Vagina (tissue), 2 donors: ENCODE measurements around the gene TERT. TPM values are rescaled to one million over a fixed set of nuclear protein-coding genes. Genes with fewer than 3 reads are reported as not detected.

Experiments used
- DNase-seq, 2 donors: peaks; one replicate each; pipeline ENCODE4 v3.0.0-alpha.2; 2017; ENCODE audit errors: extremely low spot score in 2 of 2
- H3K27ac ChIP-seq: fragments of 200-600 bp; sonication (generic); one replicate; pipeline ENCODE4 v1.5.1; 2019
- H3K27me3 ChIP-seq: fragments of 200-600 bp; sonication (generic); one replicate; pipeline ENCODE4 v1.5.1; 2019
- H3K36me3 ChIP-seq, 2 donors: fragments of 200-600 bp; sonication (generic); one replicate each; pipeline ENCODE4 v1.5.1; 2017 to 2019
- H3K4me1 ChIP-seq: fragments of 200-600 bp; sonication (generic); one replicate; pipeline ENCODE4 v1.5.1; 2019
- H3K4me3 ChIP-seq, 2 donors: fragments of 200-600 bp; sonication (generic); 1 replicate in 1 of 2; 2 replicates in 1 of 2; pipeline ENCODE4 v1.5.1; 2016 to 2019
- H3K9me3 ChIP-seq: fragments of 200-600 bp; sonication (generic); one replicate; pipeline ENCODE4 v1.5.1; 2019
- POLR2A ChIP-seq, 2 donors: fragments of 450-650 bp; IDR thresholded peaks; one replicate each; pipeline ENCODE4 v1.6.1; 2017; ENCODE audit warnings: antibody characterized with exemption in 2 of 2, mild to moderate bottlenecking in 2 of 2, moderate library complexity in 2 of 2
- POLR2AphosphoS5 ChIP-seq, 2 donors: sonication (generic); formaldehyde crosslinking; IDR thresholded peaks; one replicate each; pipeline ENCODE4 v1.9.0; 2017; ENCODE audit warnings: antibody characterized with exemption in 2 of 2, mild to moderate bottlenecking in 2 of 2, low read depth in 1 of 2; ENCODE audit not compliant: insufficient read depth in 1 of 2
- intact Hi-C: fragments of 100-400 bp; cut with DNase I; formaldehyde crosslinking; loops from one replicate; pipeline ENCODE4 v1.15.1; 2023
- total RNA-seq: library from RNA; depleted of rRNA; stranded (reverse); fragments of >200 nt; gene quantifications from one replicate; pipeline ENCODE4 v1.2.3, GENCODE V29; 2016
- TF ChIP-seq, protein P1 (sequence below), 3 experiments: fragments of 450-650 bp in 2 of 3; fragments of 200-600 bp in 1 of 3; sonication (generic) in 1 of 3; IDR thresholded peaks; one replicate each; pipeline ENCODE4 v1.5.1; 2017 to 2019; ENCODE audit warnings: antibody characterized with exemption in 3 of 3, mild to moderate bottlenecking in 2 of 3, moderate library complexity in 2 of 3

The TERT gene
- total RNA-seq, 1 donor from 2014 or later = not detected

DNA sequence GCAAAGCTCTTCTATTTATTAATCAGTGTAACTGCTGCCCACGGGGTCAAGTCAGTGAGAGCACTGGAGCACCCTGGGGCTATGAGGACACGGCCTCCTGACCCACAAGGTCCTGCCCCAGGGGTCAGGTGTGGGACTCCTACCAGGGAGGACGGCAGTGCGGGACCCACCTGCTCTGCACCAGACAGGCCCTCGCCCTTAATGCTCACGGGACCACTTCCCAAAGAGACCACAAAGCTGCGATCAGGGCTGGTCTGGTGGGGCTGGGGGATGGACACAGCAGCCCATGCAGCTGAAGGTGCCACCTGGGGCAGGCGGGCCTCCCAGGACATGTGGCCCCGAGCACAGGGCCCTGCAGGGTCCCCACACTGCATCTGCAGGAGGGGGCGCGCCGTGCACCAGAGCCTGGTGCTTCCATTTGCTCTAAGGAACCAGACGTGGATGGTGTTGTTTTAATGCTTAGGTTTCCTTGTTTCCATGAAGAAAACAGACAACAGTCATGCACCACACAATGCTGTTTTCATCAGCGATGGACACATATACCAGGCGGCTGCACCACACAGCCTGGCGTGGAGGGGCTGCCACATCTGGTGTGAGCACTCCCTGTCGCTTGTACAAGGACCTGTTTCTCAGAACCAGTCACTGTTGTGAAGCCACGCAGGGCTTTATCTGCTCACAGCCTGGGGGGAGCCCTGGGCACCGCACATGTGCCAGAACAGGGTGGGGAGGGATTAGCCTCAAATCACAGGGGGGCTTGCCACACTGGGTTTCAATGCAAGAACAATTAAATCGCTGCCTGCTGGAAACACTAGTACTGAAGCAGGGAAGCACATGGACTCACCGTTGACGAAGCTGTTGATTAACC lies 27.4 kb upstream of the TERT start:
- intact Hi-C loops = no loop called here
- H3K27me3 ChIP-seq = no peaks in the 10 kb centered on the region
- no peaks in the 10 kb centered on the region for H3K9me3 ChIP-seq
- peaks cover 0 to 84% of the 10 kb centered on the region in 2 donors for H3K36me3 ChIP-seq
- H3K4me3 ChIP-seq = no peak overlapping the region
- no peaks in the 10 kb centered on the region for H3K4me1 ChIP-seq
- H3K27ac ChIP-seq = no peak overlapping the region
- no peak for DNase-seq
- no peak for TF ChIP-seq POLR2A (IDR thresholded peaks at IDR 0.05)
- TF ChIP-seq POLR2AphosphoS5 (IDR thresholded peaks at IDR 0.05; ENCODE audit: insufficient read depth in 1 of 2, low read depth in 1 of 2) = no peak
- TF ChIP-seq, protein P1, sequence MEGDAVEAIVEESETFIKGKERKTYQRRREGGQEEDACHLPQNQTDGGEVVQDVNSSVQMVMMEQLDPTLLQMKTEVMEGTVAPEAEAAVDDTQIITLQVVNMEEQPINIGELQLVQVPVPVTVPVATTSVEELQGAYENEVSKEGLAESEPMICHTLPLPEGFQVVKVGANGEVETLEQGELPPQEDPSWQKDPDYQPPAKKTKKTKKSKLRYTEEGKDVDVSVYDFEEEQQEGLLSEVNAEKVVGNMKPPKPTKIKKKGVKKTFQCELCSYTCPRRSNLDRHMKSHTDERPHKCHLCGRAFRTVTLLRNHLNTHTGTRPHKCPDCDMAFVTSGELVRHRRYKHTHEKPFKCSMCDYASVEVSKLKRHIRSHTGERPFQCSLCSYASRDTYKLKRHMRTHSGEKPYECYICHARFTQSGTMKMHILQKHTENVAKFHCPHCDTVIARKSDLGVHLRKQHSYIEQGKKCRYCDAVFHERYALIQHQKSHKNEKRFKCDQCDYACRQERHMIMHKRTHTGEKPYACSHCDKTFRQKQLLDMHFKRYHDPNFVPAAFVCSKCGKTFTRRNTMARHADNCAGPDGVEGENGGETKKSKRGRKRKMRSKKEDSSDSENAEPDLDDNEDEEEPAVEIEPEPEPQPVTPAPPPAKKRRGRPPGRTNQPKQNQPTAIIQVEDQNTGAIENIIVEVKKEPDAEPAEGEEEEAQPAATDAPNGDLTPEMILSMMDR (IDR thresholded peaks at IDR 0.05) = no peak

DNA sequence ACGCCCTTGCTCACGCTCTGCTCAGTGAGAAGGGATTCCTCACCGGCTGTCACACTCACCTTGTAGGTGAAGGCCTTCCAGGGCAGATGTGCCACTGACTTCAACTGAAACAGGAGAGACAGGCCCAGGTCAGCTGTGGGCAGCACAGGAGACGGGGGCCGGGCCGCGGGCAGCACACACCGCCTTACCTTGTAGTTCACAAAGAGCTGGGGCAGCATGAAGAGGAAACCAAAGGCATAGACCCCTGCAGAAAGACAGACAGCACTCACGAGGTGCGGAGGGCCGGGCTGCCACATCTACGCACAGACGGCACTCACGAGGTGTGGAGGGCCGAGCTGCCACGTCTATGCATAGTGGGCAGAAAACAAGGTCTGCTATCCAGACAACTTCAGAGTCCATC lies 26.7 kb upstream of the TERT start:
- peaks cover under 1% of the 10 kb centered on the region for H3K4me1 ChIP-seq
- no peak for DNase-seq
- no peak overlapping the region for H3K4me3 ChIP-seq
- H3K36me3 ChIP-seq = peaks cover 0 to 84% of the 10 kb centered on the region in 2 donors
- H3K9me3 ChIP-seq = no peaks in the 10 kb centered on the region
- H3K27me3 ChIP-seq = no peaks in the 10 kb centered on the region
- intact Hi-C loops = no loop called here
- no peak overlapping the region for H3K27ac ChIP-seq
- TF ChIP-seq POLR2AphosphoS5 (IDR thresholded peaks at IDR 0.05; ENCODE audit: insufficient read depth in 1 of 2, low read depth in 1 of 2) = no peak
- TF ChIP-seq, protein P1 (IDR thresholded peaks at IDR 0.05) = no peak
- TF ChIP-seq POLR2A (IDR thresholded peaks at IDR 0.05) = no peak

DNA sequence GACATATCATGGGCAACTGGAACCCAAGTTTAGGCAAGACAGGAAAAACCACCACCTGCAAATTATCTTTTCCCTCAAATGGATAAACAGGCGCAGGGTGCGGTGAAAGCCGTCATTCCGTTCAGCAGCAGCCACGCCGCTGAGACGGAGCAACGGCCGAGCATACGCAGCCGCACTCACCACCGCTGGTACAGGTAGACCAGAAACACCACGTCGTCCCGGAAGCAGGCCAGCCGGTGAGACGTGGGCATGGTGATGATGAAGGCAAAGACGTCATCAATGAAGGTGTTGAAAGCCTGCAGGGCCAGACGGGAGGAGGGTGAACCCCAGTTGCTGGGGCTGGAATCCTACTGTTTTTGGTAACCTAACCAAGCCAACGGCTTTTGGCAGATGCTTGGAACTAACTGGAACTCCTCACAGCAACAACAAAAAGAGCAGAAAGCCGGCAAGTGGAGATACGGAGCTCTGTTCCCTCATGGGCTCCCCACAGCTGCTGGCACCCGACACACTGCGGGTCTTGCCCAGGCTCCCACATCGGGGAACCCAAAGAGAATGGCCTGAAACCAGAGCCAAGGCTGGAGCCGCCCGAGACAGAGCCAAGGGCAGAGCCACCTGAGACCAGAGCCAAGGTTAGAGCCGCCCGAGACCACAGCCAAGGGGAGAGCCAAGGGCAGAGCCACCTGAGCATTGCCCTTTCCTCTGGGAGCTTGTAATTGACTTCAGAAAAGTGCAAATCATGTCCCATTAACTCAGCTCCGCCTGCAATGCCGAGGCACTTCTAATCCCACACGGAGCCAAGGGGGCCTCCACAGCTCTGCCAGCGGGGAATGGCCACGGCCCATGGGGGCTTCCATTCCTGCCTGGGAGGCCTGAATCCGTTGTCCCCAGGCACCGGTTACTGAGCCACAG lies 25.8 kb upstream of the TERT start:
- peaks cover 10% of the 10 kb centered on the region for H3K4me1 ChIP-seq
- intact Hi-C loops = no loop called here
- no peaks in the 10 kb centered on the region for H3K27me3 ChIP-seq
- H3K4me3 ChIP-seq = no peak overlapping the region
- TF ChIP-seq POLR2A (IDR thresholded peaks at IDR 0.05) (no peak), POLR2AphosphoS5 (IDR thresholded peaks at IDR 0.05; ENCODE audit: insufficient read depth in 1 of 2, low read depth in 1 of 2) (no peak)
- TF ChIP-seq, protein P1 (IDR thresholded peaks at IDR 0.05) = no peak
- H3K27ac ChIP-seq = no peak overlapping the region
- peaks cover 0 to 80% of the 10 kb centered on the region in 2 donors for H3K36me3 ChIP-seq
- H3K9me3 ChIP-seq = no peaks in the 10 kb centered on the region
- DNase-seq = no peak

DNA sequence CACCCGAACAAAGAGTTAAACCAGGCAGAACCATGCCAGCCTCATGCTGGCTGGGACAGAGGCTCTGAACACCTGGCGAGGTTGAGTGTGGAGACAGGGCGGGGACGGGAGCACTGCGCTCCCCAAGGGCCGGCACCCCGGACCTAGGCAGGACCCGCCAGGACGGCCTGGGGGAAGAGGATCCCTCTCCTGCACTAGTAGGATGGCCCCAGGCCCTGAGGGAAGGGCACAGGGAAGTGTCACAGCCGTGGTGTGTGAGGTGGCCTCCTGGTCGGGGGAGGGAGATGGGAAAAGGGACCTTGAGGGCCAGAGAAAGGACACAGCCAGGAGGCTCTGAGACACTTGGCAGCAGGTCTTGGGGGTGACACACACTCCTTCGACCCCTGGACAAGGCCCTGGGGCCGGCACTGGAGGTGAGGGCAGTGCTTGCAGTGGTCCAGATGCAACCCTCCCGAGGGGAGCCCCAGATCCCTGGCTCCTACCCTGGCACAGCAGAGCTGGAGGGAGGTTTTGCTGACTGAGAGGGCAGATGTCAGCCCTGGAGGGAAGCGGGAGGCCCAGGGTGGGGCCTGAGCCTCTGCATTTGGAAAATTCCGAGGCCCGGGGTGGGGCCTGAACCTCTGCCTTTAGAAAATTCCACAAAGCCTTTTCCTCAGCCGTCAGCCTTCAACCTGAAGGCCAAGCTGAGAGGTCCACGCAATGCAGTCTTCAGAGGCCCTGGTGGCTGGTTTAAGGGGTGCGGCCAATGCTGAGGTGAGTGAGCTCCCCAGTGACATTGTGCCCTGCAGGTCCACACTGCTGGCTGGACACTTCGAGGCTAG lies 24.8 kb upstream of the TERT start:
- DNase-seq = no peak
- H3K9me3 ChIP-seq = no peaks in the 10 kb centered on the region
- TF ChIP-seq POLR2A (IDR thresholded peaks at IDR 0.05) (no peak), POLR2AphosphoS5 (IDR thresholded peaks at IDR 0.05; ENCODE audit: insufficient read depth in 1 of 2, low read depth in 1 of 2) (no peak)
- TF ChIP-seq, protein P1 (IDR thresholded peaks at IDR 0.05) = no peak
- intact Hi-C loops = no loop called here
- H3K4me3 ChIP-seq = no peak overlapping the region
- no peaks in the 10 kb centered on the region for H3K27me3 ChIP-seq
- H3K27ac ChIP-seq = no peak overlapping the region
- peaks cover 17% of the 10 kb centered on the region for H3K4me1 ChIP-seq
- H3K36me3 ChIP-seq = peaks cover 0 to 70% of the 10 kb centered on the region in 2 donors
